H9 (cell line): ENCODE data around the gene WT1. TPM values are rescaled to one million over a fixed set of nuclear protein-coding genes. Genes with fewer than 3 reads are reported as not detected.

Source experiments
- DNase-seq: peaks from one replicate; pipeline ENCODE4 v3.0.0-alpha.2; 2017
- H2AFZ ChIP-seq: one replicate; pipeline ENCODE4 v1.6.1; 2013; ENCODE audit warnings: mild to moderate bottlenecking, low read length, control low read depth, moderate library complexity
- H2AK5ac ChIP-seq: 2 replicates; pipeline ENCODE4 v1.6.1; 2013; ENCODE audit warnings: low read length, control low read depth, mixed read lengths; ENCODE audit not compliant: insufficient read length
- H2BK120ac ChIP-seq: one replicate; pipeline ENCODE4 v1.6.1; 2013; ENCODE audit warnings: low read depth, mild to moderate bottlenecking, low read length, control low read depth, inconsistent platforms; ENCODE audit not compliant: poor library complexity, severe bottlenecking
- H2BK12ac ChIP-seq: 2 replicates; pipeline ENCODE4 v1.6.1; 2013; ENCODE audit warnings: low read length, control low read depth, mixed read lengths, low read depth; ENCODE audit not compliant: insufficient read length
- H2BK15ac ChIP-seq: 2 replicates; pipeline ENCODE4 v1.6.1; 2013; ENCODE audit warnings: low read depth, low read length, control low read depth
- H2BK20ac ChIP-seq: one replicate; pipeline ENCODE4 v1.6.1; 2013; ENCODE audit warnings: low read depth, mild to moderate bottlenecking, low read length, control low read depth, inconsistent platforms; ENCODE audit not compliant: poor library complexity, severe bottlenecking
- H2BK5ac ChIP-seq: 2 replicates; pipeline ENCODE4 v1.6.1; 2013; ENCODE audit warnings: low read length, control low read depth, mixed read lengths; ENCODE audit not compliant: insufficient read length
- H3K14ac ChIP-seq: 2 replicates; pipeline ENCODE4 v1.6.1; 2013; ENCODE audit warnings: low read length, control low read depth; ENCODE audit not compliant: insufficient read depth
- H3K18ac ChIP-seq: 2 replicates; pipeline ENCODE4 v1.6.1; 2013; ENCODE audit warnings: low read depth, mild to moderate bottlenecking, mixed read lengths, low read length, control low read depth; ENCODE audit not compliant: insufficient read length
- H3K23ac ChIP-seq: 2 replicates; pipeline ENCODE4 v1.6.1; 2013; ENCODE audit warnings: low read length, control low read depth, mixed read lengths, low read depth; ENCODE audit not compliant: insufficient read length
- H3K23me2 ChIP-seq: 2 replicates; pipeline ENCODE4 v1.6.1; 2013; ENCODE audit warnings: low read depth, mild to moderate bottlenecking, mixed read lengths, low read length, control low read depth; ENCODE audit not compliant: insufficient read length, poor library complexity, severe bottlenecking
- H3K27ac ChIP-seq: 2 replicates; pipeline ENCODE4 v1.5.1; 2013; ENCODE audit warnings: low read length, control low read depth, mixed read lengths, low read depth; ENCODE audit not compliant: insufficient read length
- H3K27me3 ChIP-seq: 2 replicates; pipeline ENCODE4 v1.6.1; 2013; ENCODE audit warnings: low read length, control low read depth, inconsistent platforms; ENCODE audit not compliant: insufficient read depth
- H3K4ac ChIP-seq: 2 replicates; pipeline ENCODE4 v1.6.1; 2013; ENCODE audit warnings: low read depth, mild to moderate bottlenecking, control low read depth, inconsistent platforms, low read length, moderate library complexity
- H3K4me1 ChIP-seq: 2 replicates; pipeline ENCODE4 v1.6.1; 2013; ENCODE audit warnings: low read length, control low read depth, inconsistent platforms; ENCODE audit not compliant: insufficient read depth
- H3K4me2 ChIP-seq: 2 replicates; pipeline ENCODE4 v1.6.1; 2013; ENCODE audit warnings: low read length, control low read depth, mixed read lengths; ENCODE audit not compliant: insufficient read length, insufficient read depth
- H3K56ac ChIP-seq: 2 replicates; pipeline ENCODE4 v1.6.1; 2013; ENCODE audit warnings: low read depth, mild to moderate bottlenecking, mixed read lengths, low read length, control low read depth; ENCODE audit not compliant: insufficient read length
- H3K79me1 ChIP-seq: 2 replicates; pipeline ENCODE4 v1.6.1; 2013; ENCODE audit warnings: low read depth, mild to moderate bottlenecking, moderate library complexity, low read length, control low read depth, inconsistent platforms; ENCODE audit not compliant: insufficient read depth, poor library complexity, severe bottlenecking
- H3K79me2 ChIP-seq: 2 replicates; pipeline ENCODE4 v1.6.1; 2013; ENCODE audit warnings: low read length, control low read depth, inconsistent platforms; ENCODE audit not compliant: insufficient read depth
- H3K9ac ChIP-seq: 2 replicates; pipeline ENCODE4 v1.6.1; 2013; ENCODE audit warnings: low read length, control low read depth, mixed read lengths; ENCODE audit not compliant: insufficient read length; ENCODE audit errors: extremely low read depth
- H3K9me3 ChIP-seq: one replicate; pipeline ENCODE4 v1.6.1; 2013; ENCODE audit warnings: low read depth, low read length, inconsistent platforms; ENCODE audit not compliant: control insufficient read depth
- H3T11ph ChIP-seq: one replicate; pipeline ENCODE4 v1.6.1; 2013; ENCODE audit warnings: mild to moderate bottlenecking, low read length, control low read depth, inconsistent platforms
- H4K20me1 ChIP-seq: one replicate; pipeline ENCODE4 v1.6.1; 2013; ENCODE audit not compliant: control insufficient read depth, insufficient read length, insufficient read depth
- H4K5ac ChIP-seq: 2 replicates; pipeline ENCODE4 v1.6.1; 2013; ENCODE audit warnings: low read depth, mild to moderate bottlenecking, mixed read lengths, low read length, control low read depth; ENCODE audit not compliant: insufficient read length
- H4K8ac ChIP-seq: replicated peaks from 2 replicates; pipeline ENCODE4 v1.6.1; 2013; ENCODE audit warnings: low read length, control low read depth, mixed read lengths, low read depth; ENCODE audit not compliant: insufficient read length
- H4K91ac ChIP-seq: 2 replicates; pipeline ENCODE4 v1.6.1; 2013; ENCODE audit warnings: low read depth, mild to moderate bottlenecking, moderate library complexity, mixed read lengths, low read length, control low read depth; ENCODE audit not compliant: insufficient read length
- H3K27ac Mint-ChIP-seq, 3 experiments: 2 replicates in 2 of 3; 3 replicates in 1 of 3; pipeline ENCODE4 v1.8.0; 2020 to 2021; ENCODE audit warnings: mixed read lengths in 3 of 3, mild to moderate bottlenecking in 1 of 3, moderate library complexity in 1 of 3
- H3K27me3 Mint-ChIP-seq: 2 replicates; pipeline ENCODE4 v1.8.0; 2021; ENCODE audit warnings: low read depth, mild to moderate bottlenecking, moderate library complexity, mixed read lengths
- H3K36me3 Mint-ChIP-seq, 3 experiments: 2 replicates in 2 of 3; 3 replicates in 1 of 3; pipeline ENCODE4 v1.8.0; 2020 to 2021; ENCODE audit warnings: low read depth in 3 of 3, mixed read lengths in 3 of 3; ENCODE audit not compliant: insufficient read depth in 1 of 3
- H3K4me1 Mint-ChIP-seq, 2 experiments: 2 replicates each; pipeline ENCODE4 v1.8.0; 2020; ENCODE audit warnings: mixed read lengths in 2 of 2
- H3K4me3 Mint-ChIP-seq, 2 experiments: 2 replicates in 1 of 2; 3 replicates in 1 of 2; pipeline ENCODE4 v1.8.0; 2020 to 2021; ENCODE audit warnings: mild to moderate bottlenecking in 2 of 2, mixed read lengths in 2 of 2, moderate library complexity in 1 of 2
- H3K9me3 Mint-ChIP-seq, 2 experiments: 2 replicates in 1 of 2; 3 replicates in 1 of 2; pipeline ENCODE4 v1.8.0; 2020; ENCODE audit warnings: mild to moderate bottlenecking in 2 of 2, mixed read lengths in 2 of 2, moderate library complexity in 1 of 2
- WGBS: extraction: QIAGEN DNeasy Blood & Tissue Kit; methylation state at CpG from one replicate; pipeline ENCODE4 v1.1.7; 2013; ENCODE audit warnings: missing lambda C conversion rate, low lambda C conversion rate, mixed read lengths; ENCODE audit not compliant: insufficient read length; ENCODE audit errors: extremely low coverage; 5-methylcytosine and 5-hydroxymethylcytosine counted together
- total RNA-seq: library from RNA; stranded (reverse); gene quantifications from 2 replicates; pipeline ENCODE4 v1.2.1, GENCODE V29; 2021
- TF ChIP-seq, protein P1 (sequence below): fragments of 200-600 bp; sonication (generic); conservative IDR thresholded peaks from 3 replicates; pipeline ENCODE4 v1.8.0; 2021; ENCODE audit warnings: antibody characterized with exemption, mild to moderate bottlenecking

The WT1 gene
- total RNA-seq, 1 experiment from 2014 or later, result 0.20 TPM

GRCh38 chr11:32353884-32354283 is 81.5 kb downstream of the WT1 start:
- Histone ChIP-seq H3K9me3 (no peaks in the 10 kb centered on the region), H3K27me3 (no peaks in the 10 kb centered on the region), H4K91ac (no peak overlapping the region), H4K5ac (no peak overlapping the region), H3K23ac (no peak overlapping the region), H2BK15ac (no peak overlapping the region), H3T11ph (no peak overlapping the region), H2BK5ac (no peak overlapping the region), H3K14ac (no peak overlapping the region), H4K20me1 (no peaks in the 10 kb centered on the region), H3K9ac (no peak overlapping the region), H3K4me1 (no peaks in the 10 kb centered on the region), H3K23me2 (no peaks in the 10 kb centered on the region), H3K4me2 (no peak overlapping the region), H2AFZ (no peak overlapping the region), H2BK120ac (no peak overlapping the region), H3K4ac (no peak overlapping the region), H4K8ac (no peak overlapping the region), H3K18ac (no peak overlapping the region), H3K79me2 (no peaks in the 10 kb centered on the region), H2AK5ac (no peak overlapping the region), H3K56ac (no peak overlapping the region), H3K79me1 (no peaks in the 10 kb centered on the region), H2BK20ac (no peak overlapping the region), H3K27ac (no peak overlapping the region), H2BK12ac (no peak overlapping the region)
- Mint-ChIP-seq H3K9me3 (no peaks in the 10 kb centered on the region), H3K27ac (0 out of 7 replicates have a peak overlapping the region, but pooled peaks of 1 of the 3 experiments have one; percentile 19), H3K4me3 (no peak overlapping the region), H3K4me1 (no peaks in the 10 kb centered on the region), H3K27me3 (peaks cover 3% of the 10 kb centered on the region), H3K36me3 (no peaks in the 10 kb centered on the region)
- no peak for DNase-seq
- TF ChIP-seq, protein P1, sequence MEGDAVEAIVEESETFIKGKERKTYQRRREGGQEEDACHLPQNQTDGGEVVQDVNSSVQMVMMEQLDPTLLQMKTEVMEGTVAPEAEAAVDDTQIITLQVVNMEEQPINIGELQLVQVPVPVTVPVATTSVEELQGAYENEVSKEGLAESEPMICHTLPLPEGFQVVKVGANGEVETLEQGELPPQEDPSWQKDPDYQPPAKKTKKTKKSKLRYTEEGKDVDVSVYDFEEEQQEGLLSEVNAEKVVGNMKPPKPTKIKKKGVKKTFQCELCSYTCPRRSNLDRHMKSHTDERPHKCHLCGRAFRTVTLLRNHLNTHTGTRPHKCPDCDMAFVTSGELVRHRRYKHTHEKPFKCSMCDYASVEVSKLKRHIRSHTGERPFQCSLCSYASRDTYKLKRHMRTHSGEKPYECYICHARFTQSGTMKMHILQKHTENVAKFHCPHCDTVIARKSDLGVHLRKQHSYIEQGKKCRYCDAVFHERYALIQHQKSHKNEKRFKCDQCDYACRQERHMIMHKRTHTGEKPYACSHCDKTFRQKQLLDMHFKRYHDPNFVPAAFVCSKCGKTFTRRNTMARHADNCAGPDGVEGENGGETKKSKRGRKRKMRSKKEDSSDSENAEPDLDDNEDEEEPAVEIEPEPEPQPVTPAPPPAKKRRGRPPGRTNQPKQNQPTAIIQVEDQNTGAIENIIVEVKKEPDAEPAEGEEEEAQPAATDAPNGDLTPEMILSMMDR, result no peak
- no CpG with 5 or more reads among the region's 6 CpGs for WGBS
